ENCODE data around the gene FBXO44.

GRCh38 chr1:11623702-11624101 lies 31.0 kb upstream of the FBXO44 start:
- TF ChIP-seq CTCF (IDR thresholded peaks at IDR 0.05): no peak
- TF ChIP-seq POLR2A (IDR thresholded peaks at IDR 0.05): no peak
